Body of pancreas (tissue), 4 donors: ENCODE measurements around the gene TMEM169. TPM values are rescaled to one million over a fixed set of nuclear protein-coding genes. Genes with fewer than 3 reads are reported as not detected.
"Not testable (repeated sequence)": the region's sequence is repeated elsewhere in the genome, so short reads cannot be mapped to it uniquely, and the experiment has no call there.

ENCODE experiments used
- ATAC-seq: fragments of 150-250 bp; one replicate; pipeline ENCODE4 v1.9.1; 2016
- DNase-seq, 4 donors: peaks; one replicate each; pipeline ENCODE4 v3.0.0-alpha.2; 2019
- H3K27ac ChIP-seq, 4 donors: fragments of 200-600 bp; sonication (generic); 1 replicate in 3 of 4; 2 replicates in 1 of 4; pipeline versions ENCODE4 v1.5.1 to v1.6.1; 2016 to 2019; ENCODE audit warnings: mild to moderate bottlenecking in 1 of 4, mixed read lengths in 1 of 4, moderate library complexity in 1 of 4
- H3K27me3 ChIP-seq, 2 donors: fragments of 200-600 bp; sonication (generic); one replicate each; pipeline ENCODE4 v1.6.0; 2016; ENCODE audit warnings: mild to moderate bottlenecking in 1 of 2
- H3K36me3 ChIP-seq, 2 donors: fragments of 200-600 bp; sonication (generic); replicated peaks in 1 of 2; 2 replicates each; pipeline ENCODE4 v1.5.1; 2016; ENCODE audit warnings: low read depth in 2 of 2; ENCODE audit not compliant: insufficient read depth in 1 of 2
- H3K4me1 ChIP-seq: fragments of 200-600 bp; sonication (generic); one replicate; pipeline ENCODE4 v1.6.0; 2016
- H3K4me3 ChIP-seq, 2 donors: fragments of 200-600 bp; sonication (generic); 1 replicate in 1 of 2; 2 replicates in 1 of 2; pipeline ENCODE4 v1.5.1; 2016 to 2019
- H3K9me3 ChIP-seq, 3 donors: fragments of 200-600 bp; sonication (generic); 1 replicate in 2 of 3; 2 replicates in 1 of 3; pipeline ENCODE4 v1.5.1; 2016
- CTCF ChIP-seq, 7 experiments: fragments of 450-650 bp in 4 of 7; fragments of 200-600 bp in 3 of 7; sonication (generic) in 3 of 7; IDR thresholded peaks; one replicate each; pipeline ENCODE4 v1.5.1; 2016 to 2019; ENCODE audit warnings: antibody characterized with exemption in 7 of 7
- POLR2A ChIP-seq, 3 donors: fragments of 450-650 bp; IDR thresholded peaks; one replicate each; pipeline ENCODE4 v1.6.1; 2016; ENCODE audit warnings: antibody characterized with exemption in 3 of 3, mild to moderate bottlenecking in 2 of 3
- WGBS, 2 donors: methylation state at CpG; one replicate each; pipeline ENCODE4 v1.1.5; 2017; 5-methylcytosine and 5-hydroxymethylcytosine counted together
- intact Hi-C: fragments of 100-400 bp; cut with DNase I; formaldehyde crosslinking; loops from one replicate; pipeline ENCODE4 v1.15.1; 2023
- total RNA-seq, 2 donors: library from RNA; depleted of rRNA; stranded (reverse); fragments of >200 nt; gene quantifications; one replicate each; pipeline ENCODE4 v1.1.0, GENCODE V29; 2016

TMEM169 gene
- total RNA-seq, 2 donors from 2014 or later, result 0.26 TPM; not detected in 1

DNA sequence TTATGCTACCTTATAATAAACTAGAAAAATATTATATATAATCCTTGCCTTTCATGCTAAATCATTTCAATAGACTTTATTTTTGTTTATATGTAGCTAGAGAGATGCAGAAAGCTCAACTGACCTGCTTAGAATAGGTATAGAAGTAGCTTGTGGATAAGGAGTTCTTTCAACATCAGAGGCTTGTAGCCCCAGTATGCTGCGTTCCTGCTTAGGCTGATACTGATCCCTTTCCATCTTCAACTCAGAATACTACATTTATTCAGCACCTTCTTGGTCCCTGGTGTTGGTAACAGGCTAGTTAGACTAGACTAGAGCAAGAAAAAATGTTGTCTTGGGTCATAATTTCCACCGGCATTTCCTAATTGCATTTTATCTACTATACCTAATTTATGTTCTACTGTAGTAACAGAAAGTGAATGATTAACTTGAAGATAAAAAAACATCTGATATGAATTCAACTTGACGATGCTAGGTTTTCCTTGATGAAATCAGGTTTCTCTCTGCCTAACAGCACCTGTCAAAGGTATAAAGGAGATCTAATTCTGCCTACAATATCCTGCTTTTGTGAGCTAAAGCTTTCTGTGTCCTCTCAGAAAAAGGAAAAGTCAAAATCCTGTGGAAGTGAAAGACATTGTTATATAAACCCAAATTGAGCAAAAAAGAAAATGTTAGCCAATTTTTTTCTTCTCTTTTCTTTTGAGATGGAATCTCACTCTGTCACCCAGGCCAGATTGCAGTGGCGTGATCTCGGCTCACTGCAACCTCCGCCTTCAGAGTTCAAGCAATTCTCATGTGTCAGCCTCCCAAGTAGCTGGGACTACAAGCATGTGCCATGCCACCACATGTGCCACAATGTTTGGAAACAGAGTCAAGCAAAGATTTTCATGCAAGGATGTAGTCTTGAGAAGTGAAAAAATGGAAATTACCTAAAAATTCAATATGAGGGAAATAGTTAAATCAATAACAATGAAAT is 5.9 kb upstream of the TMEM169 start:
- H3K4me3 ChIP-seq, result no peak overlapping the region
- H3K36me3 ChIP-seq, result no peaks in the 10 kb centered on the region
- peaks cover 19% of the 10 kb centered on the region for H3K4me1 ChIP-seq
- 54 to 61% methylated on average over 6 of the region's 6 CpGs for WGBS, 2 donors
- no peaks in the 10 kb centered on the region for H3K27me3 ChIP-seq
- peak overlapping the region in 2 of 4 donors; percentile 26 to 45 for H3K27ac ChIP-seq
- intact Hi-C loops, result no loop called here
- no peak for DNase-seq
- no peaks in the 10 kb centered on the region for H3K9me3 ChIP-seq
- peak; percentile 38 for ATAC-seq
- TF ChIP-seq POLR2A (IDR thresholded peaks at IDR 0.05), result no peak
- TF ChIP-seq CTCF (IDR thresholded peaks at IDR 0.05), result no peak

DNA sequence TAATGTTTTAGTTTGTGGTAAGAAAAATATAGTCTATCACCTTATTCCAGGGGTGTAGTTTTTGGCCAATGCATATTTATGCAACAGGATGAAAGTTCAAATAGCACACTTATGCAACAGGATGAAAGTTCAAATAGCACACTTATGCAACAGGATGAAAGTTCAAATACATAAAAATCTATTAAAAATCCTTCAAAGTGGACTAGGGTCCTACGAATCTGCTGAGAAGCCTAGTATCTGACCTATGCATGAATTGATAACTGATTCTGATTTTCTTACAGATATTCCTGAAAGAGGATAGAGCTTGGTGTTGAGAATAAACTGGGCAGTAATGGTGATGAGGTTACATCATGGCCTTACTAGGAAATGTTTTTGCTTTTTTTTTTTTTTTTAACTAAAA is 2.9 kb upstream of the TMEM169 start:
- no peak for TF ChIP-seq CTCF (IDR thresholded peaks at IDR 0.05)
- ATAC-seq (no peak), DNase-seq (no peak)
- no peak overlapping the region for H3K27ac ChIP-seq
- H3K36me3 ChIP-seq, result no peaks in the 10 kb centered on the region
- H3K4me3 ChIP-seq, result no peak overlapping the region
- no peaks in the 10 kb centered on the region for H3K9me3 ChIP-seq
- intact Hi-C loops, result no loop called here
- WGBS, 2 donors, result 38 to 39% methylated on average over 1 of the region's 1 CpG
- peaks cover 34% of the 10 kb centered on the region for H3K4me1 ChIP-seq
- H3K27me3 ChIP-seq, result no peaks in the 10 kb centered on the region

- 96% methylated on average over 10 of the region's 10 CpGs for WGBS, 2 donors
- intact Hi-C loops, H3K9me3 ChIP-seq, DNase-seq, H3K36me3 ChIP-seq, H3K27ac ChIP-seq, ATAC-seq, H3K27me3 ChIP-seq, H3K4me3 ChIP-seq: not testable (repeated sequence)
- H3K4me1 ChIP-seq, result peaks cover 34% of the 10 kb centered on the region
Observed at GRCh38 chr2:216080048-216080447, 1.7 kb upstream of the TMEM169 start.

DNA sequence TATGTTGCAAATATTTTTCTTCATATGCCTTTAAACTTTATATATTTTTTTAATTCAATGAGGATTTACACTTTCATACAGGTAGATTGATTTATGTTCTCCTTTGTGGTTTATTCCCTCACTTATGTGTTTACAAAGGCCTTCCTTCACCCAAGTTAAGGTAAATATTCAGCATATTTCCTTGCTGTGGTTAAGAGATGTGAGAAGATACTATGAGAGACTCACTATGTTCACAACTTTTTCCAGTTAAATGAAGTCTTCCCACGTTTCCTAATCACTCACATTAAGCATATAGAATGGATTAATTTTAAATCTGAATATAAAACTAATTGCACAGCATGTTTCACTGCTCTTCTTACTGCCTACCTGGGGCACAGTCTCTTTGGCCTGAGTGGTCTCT is 707 bp upstream of the TMEM169 start:
- Histone ChIP-seq H3K9me3 (no peaks in the 10 kb centered on the region), H3K4me1 (peaks cover 28% of the 10 kb centered on the region), H3K36me3 (no peaks in the 10 kb centered on the region), H3K27me3 (no peaks in the 10 kb centered on the region), H3K4me3 (no peak overlapping the region), H3K27ac (peak overlapping the region in 3 of 4 donors; percentile 54 to 59 (median 57))
- 6 to 7% methylated on average over 1 of the region's 1 CpG for WGBS, 2 donors
- no peak for TF ChIP-seq POLR2A (IDR thresholded peaks at IDR 0.05)
- no peak for TF ChIP-seq CTCF (IDR thresholded peaks at IDR 0.05)
- DNase-seq (no peak), ATAC-seq (peak; percentile 5)
- intact Hi-C loops, result no loop called here

DNA sequence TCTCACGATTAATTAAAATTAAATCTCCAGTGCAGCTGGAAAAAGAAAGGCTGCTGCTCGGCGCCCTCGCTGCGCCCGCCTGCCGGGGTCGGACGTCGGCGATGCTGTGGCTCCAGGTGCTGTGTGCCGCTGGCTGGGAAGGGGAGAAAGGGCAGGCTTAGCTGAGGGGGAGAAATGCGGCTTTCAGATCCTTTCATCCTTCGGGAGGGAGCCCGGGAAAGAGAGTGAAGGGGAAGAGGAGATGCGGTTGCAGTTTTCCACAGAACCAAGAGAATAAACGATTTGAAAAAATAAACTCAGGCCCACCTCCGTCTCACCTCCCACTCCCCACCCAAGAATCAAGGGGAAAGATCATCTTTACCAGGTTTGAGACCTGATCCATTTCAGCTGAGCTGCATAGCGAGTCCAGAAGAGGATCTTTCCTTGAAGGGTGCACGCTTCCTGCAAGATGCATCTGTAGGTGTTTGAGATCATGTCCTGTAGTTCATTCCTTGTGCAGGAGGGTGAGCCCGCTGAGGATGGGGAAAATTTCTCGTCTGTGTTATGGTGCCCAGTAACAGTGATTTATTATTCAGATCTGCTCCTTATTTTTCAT is 495 bp downstream of the TMEM169 start:
- intact Hi-C loops, result no loop called here
- no peaks in the 10 kb centered on the region for H3K36me3 ChIP-seq
- ATAC-seq (peak; percentile 38), DNase-seq (peak in 1 of 4 donors; percentile 16)
- peak overlapping the region in 1 of 2 donors; percentile 23 for H3K4me3 ChIP-seq
- peak overlapping the region in 3 of 4 donors; percentile 54 to 59 (median 57) for H3K27ac ChIP-seq
- H3K27me3 ChIP-seq, result no peaks in the 10 kb centered on the region
- H3K9me3 ChIP-seq, result no peaks in the 10 kb centered on the region
- 12 to 17% methylated on average over 21 to 22 of the region's 22 CpGs for WGBS, 2 donors
- H3K4me1 ChIP-seq, result peaks cover 22% of the 10 kb centered on the region
- TF ChIP-seq POLR2A (IDR thresholded peaks at IDR 0.05), result no peak
- no peak for TF ChIP-seq CTCF (IDR thresholded peaks at IDR 0.05)
